HT-29 (cell line): ENCODE data around the gene PEPD. TPM values are rescaled to one million over a fixed set of nuclear protein-coding genes. Genes with fewer than 3 reads are reported as not detected.

Experiments used
- DNase-seq: peaks from one replicate; pipeline ENCODE4 v3.0.0-alpha.2; 2015; ENCODE audit warnings: low spot score
- total RNA-seq: library from RNA; depleted of rRNA; stranded (reverse); fragments of >200 nt; shearing (Covaris generic); gene quantifications from 2 replicates; pipeline ENCODE4 v1.2.3, GENCODE V29; 2014

Gene PEPD
- total RNA-seq, 1 experiment from 2014 or later = 66.1 TPM

DNA sequence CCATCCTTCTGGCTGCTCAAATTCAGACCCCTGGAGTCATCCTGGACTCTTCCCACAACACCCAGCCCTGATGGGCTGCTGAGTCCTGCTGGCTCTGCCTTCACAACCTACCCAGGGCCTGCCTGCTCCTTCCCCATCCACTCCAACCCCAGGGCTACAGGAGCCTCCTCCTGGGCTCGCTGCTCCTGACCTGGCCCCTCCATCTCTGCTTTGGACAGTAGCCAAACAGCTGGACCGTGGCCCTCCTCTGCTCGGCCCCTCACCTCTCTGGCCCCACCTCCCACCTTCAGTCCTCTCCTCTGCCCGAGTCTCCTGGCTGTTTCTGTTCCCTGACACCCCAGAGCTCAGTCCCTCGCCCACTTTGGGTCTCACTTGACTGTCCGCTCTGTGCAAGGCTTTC, 81.3 kb downstream of the PEPD start:
- no peak for DNase-seq

DNA sequence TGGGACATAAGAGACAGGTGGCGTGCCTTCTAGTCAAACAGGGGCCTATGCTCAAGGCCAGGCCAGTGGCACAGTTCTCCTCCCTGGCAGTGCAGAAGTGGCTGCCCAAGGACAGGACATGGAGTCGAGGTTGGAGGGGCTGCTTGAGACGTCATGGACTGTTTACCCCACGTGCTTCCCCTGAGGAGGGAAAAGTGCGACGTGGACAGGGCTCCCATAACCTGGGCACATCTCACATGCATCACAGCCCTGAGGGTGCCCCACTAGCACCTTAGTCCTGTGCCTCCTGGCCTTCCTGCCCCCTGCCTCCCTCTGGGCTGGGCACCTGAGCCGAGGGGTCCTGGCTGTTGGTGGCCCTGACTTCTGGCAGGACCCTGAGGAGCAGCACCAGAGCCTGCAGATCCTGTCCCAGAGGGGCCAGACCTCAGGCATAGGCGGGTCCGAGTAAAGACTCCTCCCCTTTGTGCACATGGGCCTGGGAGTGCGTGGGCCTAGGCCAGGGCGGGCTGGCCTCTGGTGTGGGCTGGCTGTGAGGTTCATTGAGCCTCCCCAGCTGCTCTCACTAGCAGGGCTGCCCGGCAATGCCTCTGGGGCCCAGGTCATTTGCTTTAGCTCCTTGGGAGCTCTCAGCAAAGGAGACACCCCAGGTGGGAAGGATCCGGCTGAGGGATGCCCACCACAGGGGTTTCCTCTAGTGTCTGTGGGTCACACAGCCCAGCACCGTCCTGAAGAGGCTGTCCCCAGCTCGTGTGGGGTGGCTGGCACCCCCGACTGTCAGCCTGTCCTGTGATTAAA, 82.4 kb downstream of the PEPD start:
- DNase-seq = no peak

DNA sequence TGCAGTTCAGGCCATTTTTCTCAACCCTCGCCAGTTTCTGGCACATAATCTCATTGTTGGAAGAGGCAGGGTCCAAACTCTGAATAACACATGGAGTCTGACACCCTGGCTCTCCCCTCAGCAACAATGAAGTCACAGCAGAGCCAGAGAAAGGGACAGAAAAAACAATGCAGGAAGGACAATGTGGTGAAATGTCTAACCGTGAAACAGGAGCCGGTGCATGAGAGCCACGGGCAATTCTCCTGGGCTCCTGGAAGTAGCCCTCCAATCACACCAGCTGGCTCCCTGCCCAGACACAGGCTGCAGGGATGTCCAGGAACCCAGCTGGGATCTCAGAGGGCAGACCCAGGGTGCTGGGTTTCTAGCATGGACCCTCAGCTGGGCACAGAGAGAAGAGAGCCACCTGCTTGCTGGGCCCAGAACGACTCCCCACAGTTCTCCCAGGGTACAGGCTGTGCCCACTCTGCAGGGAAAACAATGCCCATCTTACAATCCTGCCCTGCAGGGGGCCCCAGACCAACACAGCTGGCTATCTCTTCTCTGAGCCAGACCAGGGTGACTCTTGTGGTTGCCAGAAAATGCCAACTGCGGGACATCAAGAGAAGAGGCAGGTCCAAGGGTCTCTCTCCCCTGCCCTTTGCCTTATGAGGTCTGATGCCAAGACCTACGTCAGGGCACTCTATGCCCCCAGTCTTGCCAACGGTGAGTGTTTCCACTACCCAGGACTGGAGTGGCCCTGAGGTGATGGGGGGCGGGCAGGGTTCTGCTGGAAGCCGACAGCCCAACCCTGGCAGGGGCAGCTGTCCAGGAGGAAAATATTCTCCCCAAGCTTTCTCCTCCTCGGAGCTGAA, 83.5 kb downstream of the PEPD start:
- DNase-seq = peak; percentile 43

DNA sequence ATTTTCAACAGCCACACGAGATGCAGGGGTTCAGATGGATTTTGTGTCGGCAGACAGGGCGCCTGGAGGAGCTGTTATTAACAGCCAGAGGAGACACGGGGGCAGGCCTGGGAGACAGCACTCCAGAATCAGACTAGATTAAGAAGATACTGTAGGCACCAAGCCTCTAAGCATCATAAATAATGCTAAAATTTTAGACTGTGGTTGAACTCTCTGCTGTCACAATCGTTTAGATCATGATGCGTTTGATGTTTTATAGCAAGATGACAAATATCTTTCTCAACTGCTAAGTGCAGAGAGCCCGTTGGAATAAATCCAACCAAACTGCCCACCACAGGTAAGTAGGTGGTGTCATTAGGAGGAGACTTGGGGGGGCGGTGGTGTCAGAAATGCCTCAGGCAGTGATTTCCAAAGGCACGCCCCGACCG, 84.2 kb downstream of the PEPD start:
- DNase-seq = no peak

DNA sequence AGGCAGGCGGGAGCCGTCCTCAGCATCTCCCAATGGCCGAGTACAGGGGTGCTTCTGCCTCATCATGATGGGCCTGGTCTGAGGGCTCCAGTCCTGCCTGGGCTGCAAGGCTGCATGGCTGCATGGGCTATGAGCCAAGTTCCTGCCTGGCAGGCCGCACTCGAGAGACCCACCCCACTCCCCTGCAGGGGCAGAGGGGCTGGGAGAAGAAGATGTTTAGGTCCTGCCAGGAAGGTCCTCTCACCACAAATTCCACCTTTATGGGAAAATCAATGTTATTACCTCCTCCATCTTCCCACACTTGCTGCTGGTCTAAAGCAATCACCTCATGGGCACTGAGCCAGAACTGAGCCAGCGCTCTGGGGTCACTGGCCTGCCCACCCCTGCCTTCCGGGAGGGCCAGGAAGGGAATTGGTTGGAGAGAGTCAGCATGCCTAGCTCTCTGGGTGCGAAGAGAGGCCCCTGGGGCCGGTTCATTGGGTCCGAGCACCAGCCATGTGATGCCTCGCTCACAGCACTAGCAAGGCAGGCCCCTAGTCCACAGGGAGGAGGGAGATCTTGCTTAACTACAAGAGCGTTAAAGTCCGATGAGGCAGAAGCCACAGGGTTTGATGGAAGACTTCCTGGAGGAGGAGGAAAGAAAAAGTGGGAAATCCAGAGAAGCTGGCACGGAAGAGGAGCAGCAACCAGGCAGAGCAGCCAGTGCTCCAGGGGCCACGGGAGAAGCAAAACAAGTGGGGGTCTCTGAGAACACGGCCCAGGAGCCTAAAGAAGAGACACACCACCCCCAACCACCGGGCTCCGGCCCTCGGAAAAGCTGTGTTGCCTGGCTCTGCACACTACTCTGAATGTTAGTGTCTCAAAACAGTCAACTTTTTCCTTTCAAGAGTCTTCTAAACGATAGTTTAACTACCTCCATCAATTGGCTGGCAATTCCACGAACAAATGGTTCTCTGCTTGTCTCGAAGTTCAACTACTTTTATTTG, 84.9 kb downstream of the PEPD start:
- DNase-seq = peak; percentile 28

DNA sequence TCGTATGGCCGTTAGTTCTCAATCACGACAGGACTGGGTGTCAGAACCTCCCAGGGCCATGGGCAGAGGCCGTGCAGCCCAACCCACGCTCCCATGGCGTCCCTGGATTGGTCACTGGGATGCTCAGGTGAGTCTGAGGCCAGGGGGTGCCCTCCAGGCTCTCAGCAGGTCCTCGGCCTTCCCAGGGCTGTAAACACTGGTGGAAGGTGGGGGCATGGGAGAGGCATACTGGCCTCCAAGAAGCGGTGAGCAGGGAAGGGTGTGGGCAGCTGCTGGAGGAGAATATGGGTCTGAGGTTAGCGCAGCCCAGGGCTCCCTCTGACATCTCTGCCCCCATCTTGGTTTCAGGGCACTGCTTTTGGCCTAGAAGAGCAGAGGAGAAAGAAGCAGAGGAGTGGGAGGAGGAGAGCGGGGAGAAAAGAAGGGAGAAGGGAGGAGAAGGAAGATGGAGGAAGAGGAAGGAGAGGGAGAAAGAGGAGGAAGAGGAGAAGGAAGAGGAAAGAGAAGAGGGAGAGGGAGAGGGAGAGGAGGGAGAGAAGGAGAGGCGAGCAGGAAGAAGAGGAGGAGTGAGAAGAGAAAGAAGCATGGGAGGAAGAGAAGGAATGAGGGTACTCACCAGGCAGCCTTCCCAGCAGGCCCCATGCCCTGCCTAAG, 85.8 kb downstream of the PEPD start:
- no peak for DNase-seq

DNA sequence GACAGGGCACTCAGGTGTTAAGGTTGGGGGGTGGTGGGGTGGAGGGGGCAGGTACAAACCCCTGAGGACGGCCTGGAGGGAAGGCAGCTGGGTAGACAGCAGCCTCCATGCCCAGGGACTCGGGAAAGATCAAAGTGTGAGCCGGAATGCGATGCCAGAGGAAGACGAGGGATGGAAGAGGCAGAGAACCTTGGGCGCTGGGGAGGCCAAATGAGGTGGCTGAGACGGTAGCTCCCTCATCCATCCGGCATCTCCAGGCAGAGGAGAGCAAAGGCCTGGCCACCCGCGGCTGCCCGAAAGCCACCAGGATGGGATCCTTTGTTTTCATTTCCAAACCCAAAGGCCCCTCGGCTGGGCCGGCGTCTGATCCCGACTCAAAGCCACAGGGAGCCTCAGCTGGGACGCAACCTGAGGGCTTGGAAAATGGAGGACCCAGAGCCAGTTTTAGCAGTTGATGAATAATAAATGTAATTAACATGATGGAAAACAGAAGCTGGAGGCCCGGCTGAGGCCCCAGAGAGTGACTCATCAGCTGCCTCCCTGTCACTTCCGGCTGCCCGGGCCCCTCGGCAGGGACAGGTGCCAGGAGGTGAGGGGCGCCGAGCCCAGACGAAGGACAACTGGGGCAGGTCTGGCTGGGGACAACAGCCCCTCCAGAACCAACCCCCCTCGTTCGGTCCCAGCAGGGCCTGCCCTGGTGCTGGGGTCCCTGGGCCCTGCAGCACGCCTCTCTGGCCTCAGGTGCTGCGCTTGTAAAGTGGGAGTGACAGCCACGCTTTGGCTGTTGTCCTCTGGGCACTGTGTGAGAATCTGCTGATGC, 86.5 kb downstream of the PEPD start:
- peak; percentile 24 for DNase-seq

DNA sequence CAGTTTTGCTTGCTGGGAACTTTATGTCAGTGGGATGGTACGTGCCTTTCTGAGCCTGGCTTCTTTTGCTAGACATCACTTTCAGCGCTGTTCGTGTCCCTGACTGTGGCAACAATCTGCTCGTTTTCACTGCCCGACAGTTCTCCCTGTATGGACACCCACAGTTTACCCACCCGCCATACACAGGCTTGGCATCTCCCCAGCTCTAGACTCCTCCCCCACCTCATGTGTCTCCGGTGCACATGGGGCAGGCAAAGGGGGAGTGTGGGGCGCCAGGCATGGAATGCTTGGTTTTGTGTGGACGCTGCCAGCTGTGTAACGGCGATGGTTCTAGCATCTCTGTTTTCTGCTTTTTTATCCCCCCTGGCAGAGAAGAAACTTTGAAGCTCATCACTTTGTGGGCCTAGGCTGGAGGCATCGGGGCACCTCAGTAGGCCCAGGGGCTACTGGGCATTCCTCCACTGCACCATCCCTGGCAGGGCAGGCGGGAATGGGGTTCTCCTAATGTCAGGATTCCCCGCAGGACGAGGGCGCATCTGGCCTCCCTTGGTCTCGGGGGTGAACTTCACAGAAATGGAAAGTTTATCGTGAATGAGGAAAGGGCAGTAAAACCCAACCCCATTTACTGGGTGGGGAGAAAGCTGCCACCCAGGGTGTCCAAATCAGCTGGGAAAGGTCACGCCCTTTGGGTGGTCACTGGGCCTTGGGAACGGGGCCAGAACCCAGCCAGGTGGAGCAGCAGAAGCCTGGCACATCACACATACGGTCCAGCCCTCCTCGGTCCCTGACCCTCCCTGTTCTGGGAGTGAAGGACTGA, 87.3 kb downstream of the PEPD start:
- DNase-seq = no peak

DNA sequence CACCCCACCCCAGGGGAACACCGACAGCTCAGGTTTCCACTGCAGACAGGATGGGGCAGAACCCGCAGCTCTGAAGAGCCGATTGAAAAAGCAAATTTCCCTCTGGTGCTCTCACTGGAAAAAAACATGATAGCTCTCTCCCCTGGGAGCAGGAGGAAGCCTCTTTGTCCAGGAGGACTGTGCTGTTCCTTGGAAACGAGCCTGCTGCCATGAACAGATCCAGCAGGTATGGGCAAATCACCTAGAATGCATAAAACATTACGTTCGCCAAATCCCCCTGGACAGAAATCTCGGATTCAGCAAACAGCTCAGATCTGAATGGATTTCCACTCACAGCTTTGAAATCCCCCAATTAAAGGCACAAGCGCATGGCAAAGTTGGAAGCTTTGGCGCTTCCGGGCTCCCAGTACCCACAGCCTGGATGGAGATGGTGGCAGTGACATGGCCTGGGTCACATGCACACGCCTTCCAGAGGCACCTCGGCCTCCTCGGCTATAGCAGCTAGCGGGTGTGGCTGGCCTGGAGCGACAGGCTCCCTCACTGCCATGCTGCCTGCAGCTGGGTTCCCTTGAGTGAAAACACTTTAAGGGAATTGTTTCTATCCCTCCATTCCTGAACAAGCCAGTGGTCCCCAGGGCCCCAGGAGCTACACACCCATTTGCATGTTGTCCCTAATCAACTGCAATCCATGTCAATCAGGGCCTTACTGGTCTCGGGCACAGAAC, 89.0 kb downstream of the PEPD start:
- DNase-seq = no peak

DNA sequence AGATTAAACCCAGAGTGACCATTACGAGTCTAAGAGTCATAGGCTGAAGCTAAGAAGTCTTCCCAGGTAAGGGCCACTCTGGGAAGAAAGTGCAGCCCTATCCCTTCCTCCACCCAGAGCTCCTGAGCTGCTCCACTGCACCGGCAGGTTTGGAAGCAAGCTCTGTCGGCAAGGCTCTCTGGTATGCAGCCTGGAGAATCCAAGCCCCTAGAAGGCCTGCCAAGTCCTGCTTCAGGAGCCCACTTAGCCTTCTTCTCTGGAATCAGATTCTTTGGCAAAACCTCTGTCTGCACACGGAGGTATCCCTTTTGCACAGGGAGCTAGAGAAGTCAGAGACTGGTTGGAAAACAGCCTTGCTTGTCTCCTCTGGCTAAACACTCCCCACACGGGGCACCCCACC, 89.6 kb downstream of the PEPD start:
- no peak for DNase-seq

DNA sequence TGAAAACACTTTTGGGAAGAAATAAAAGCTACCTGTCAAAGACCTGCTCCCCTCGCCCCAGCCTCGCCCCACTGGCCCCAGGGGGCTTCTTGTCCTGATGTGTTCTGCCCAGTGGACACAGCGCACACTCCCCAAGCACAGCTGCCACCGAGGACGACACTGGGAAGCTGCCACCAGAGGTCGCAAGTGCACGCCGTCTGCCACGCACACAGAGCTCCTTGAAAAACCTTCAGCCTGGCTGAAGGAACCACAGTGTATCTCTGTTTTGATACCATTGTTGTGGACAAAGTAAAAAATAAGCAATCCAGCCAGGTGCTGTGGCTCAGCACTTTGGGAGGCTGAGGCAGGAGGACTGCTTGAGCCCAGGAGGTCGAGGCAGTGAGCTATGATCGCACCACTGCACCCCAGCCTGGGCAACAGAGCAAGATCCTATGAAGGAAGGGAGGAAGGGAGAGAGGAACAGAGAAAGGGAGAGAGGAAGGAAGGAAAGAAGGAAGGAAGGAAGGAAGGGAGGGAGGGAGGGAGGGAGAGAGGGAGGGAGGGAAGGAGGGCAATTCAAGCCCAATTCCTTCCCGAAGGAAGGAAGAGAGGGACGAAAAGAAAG, 90.8 kb downstream of the PEPD start:
- peak; percentile 90 for DNase-seq

DNA sequence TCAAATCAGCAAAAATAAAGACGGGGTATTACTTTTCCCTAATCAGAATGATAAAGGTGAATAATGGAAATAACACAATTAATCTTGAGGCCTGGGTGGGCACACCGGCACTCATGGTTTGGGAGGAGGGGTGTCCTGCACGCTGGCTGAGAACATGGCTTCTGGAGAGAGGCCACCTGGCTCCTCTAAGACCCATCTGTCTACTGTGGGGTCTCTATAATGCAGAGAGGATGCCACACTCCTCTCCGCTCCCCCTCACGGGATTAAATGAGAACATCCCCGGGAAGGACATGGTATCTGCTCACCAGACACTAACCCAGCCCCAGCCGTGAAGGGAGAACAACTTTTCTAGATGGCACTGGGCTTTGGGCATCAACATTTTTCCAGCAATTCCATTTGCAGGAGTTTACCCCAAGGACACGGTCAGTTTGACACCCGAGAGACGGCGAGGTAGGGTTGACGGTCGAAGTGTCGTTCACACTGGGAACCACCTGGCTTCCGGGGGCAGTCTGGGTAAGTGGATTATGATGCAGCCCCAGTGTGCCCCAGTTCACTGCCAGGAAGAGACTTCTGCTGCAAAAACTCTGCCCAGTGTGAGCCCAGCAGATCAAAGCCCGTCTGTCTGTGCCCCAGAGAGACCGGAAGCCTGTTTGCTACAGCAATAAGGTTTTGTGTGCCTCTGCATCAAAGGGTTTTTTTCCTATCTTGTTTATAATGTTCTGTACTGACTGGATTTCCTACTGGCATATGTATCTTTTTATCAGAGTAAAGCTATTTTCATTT, 91.5 kb downstream of the PEPD start:
- DNase-seq = peak; percentile 23

DNA sequence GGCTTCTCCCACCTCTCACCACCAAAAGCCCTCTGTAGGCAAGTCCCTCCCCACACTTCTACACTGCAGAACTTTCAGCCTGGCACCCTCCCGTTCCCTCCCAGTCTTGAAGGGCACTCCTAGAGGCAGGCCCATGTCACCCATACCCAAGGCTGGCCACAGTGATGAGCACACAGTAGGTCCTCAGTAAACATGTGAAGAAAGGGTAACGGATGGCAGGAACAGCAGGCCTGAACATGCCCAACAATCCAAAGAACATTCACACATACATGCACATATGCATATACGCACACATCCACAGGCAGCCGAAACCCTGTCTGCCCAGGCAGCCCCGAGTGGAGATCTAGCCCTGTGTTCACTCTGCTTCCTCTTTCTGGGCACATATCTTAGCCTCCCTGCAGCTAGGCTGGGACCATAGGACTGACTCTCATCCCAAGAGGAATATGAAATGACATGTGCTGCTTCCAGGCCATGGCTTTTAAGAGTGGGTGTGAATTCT, 92.9 kb downstream of the PEPD start:
- DNase-seq = no peak

DNA sequence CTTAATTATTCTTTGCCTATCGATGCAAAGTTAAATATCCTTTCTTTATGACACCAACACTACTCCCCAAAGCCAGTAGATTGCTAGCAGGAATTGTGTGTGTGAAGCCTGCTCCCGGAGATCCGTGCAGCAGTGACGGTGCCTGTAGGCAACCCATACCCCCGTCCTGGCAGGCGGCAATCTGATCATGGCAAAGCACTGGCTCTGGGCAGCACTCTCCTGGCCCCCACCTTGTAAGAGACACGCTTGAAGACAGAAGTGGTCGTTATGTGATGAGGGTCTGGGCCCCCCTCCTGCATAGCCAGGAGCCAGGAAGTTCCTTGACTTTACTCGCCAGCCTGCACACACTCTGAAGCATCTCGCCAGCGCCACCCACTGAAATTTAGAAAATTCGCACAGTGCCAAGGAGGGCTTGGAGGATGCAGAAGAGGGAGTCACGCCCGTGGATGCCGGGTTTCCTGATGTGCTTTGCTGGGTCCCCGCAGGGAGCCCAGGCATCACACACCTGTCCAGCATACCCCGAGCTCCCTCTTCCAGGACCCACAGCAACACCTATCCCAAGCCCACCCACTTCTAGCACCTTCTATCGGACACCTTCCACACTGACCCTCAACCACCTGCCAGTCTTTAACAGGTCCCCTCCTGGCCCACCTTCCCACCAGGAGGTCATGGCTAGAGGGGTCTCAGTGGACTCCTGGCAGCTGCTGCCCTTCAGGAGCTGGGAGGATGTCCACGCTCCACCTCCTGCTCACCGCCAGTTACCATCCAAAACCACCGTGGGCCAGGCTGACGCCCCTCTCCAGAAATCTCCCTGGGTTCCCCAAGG, 93.6 kb downstream of the PEPD start:
- no peak for DNase-seq

DNA sequence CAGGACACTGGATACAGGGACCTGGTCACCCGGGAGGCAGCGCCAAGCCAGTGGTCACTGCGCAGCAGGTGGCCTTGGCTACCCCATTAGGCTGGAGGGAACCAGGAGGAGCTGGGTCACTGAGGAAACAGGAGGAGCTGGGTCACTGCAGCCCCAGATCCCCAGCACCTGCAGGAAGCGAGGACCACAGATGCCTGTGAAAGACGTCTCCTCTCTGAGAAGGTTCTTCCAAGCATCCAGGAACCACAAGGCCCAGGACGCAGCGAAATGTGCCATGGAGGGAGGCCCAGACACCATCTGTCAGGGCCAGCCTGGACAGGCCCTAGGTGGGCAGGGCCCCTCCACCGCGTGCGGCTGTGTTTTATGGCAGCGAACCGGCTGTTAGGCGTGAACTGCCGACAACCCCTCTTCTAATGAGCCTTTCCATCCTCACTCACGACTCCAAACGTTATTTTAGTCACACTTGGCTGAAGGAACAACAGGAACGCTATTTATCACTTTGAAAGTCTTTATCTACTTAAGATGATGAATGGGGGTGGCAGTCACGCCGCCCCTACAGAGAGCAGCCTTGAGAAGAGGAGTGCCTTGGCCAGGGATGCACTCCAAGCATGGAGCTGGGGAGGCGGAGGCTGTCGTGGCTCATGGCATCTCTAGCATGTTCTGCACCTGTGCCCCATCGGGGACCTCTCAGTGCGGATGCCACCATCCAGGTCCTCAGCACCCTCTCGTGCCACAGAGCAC, 94.8 kb downstream of the PEPD start:
- no peak for DNase-seq

DNA sequence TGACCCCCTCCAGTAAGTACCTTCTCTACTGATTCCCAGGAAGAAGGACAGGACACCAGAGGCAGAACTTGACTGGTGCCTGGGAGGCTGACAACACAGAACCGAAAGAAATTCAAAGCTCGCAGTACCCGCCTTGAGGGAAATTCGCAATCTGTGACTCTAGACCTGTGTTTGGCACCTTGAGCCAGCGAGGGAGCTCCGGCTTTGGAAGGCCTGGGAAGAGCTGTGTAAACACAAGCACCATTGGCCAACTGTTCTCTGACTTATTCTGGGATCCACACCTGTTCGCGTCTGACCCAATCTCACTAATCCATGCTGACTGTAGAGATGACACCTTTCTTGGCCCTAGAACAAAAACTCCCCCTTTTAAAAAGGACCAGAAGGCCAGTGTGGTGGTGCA, 97.4 kb downstream of the PEPD start:
- DNase-seq = no peak
